Measurements from ENCODE around the gene MAGI1.

The MAGI1 gene

DNA sequence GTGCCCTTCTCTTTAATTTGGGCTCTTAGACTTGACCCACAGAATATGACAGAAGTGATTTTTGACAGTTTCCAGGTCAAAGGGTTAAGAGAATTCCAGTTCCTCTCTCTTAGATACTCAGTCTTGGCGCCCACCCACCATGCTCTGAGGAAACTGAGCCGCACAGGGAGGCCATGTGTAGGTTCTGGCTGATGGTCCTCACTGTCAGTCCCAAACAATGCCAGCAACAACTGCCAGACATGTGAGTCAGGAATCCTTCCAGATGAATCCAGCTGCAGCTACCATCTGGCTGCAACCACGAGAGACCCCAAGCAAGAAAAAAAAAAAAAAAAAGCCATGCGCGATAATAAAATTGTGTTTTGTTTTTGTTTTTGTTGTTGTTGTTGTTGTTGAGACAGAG is 326.6 kb downstream of the MAGI1 start:
- DNase-seq (ENCODE audit: low read depth), result no peak

DNA sequence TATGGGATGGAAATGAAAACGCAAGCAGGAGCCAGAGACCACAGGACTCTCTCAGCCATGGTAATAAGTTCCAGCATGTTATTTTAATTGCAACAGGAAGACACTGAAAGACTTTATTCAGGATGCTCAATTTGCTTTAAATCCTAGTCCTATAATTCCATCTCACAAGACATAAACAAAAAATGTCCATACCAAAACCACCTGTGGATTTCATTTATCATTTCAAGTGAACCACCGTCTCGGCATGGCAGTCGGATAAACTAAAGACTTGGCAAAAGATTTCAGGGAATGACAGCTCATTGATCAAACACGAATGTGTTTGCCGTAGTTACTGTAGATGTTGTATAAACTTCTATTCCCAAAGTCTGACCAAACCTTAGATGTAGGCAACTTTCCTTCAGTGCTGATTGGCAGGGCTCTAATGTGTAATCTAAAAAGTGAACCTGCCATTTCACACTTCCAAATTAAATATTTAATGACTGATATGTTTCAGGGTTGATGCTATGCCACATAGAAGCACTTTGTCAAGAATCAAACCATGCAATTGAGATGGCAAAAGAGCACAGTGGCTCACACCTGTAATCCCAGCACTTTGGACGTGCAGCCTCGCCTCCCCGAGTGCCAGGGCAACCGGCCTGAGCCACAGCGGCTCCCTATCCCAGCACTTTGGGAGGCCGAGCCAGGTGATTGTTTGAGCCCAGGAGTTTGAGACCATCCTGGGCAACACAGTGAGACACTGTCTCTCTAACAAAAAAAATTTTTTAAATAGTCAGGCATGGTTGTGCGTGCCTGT is 331.7 kb downstream of the MAGI1 start:
- DNase-seq (ENCODE audit: low read depth), result no peak

GRCh38 chr3:65706301-65706700 is 332.4 kb downstream of the MAGI1 start:
- no peak for DNase-seq (ENCODE audit: low read depth)

GRCh38 chr3:65703820-65704219 is 334.9 kb downstream of the MAGI1 start:
- no peak for DNase-seq (ENCODE audit: low read depth)

GRCh38 chr3:65703026-65703425 is 335.7 kb downstream of the MAGI1 start:
- no peak for DNase-seq (ENCODE audit: low read depth)

DNA sequence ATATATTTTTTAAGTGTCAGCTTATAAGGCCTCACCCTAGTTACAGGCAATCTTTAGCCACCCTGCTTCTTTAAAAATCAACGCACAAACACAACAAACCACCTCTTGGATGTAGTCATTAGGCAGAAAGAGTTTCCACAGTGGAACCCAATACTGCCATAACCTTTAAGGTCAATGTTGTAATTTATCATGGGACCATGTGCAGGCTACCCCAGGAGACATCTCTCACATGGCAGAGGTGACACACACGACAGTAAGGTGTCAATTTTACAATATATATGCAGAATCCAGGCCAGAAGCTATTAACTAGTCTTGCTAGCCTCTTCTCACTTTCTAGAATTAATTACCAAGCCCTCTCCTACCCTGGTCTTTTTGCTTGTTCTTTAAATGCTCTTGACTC is 336.5 kb downstream of the MAGI1 start:
- DNase-seq (ENCODE audit: low read depth), result no peak

DNA sequence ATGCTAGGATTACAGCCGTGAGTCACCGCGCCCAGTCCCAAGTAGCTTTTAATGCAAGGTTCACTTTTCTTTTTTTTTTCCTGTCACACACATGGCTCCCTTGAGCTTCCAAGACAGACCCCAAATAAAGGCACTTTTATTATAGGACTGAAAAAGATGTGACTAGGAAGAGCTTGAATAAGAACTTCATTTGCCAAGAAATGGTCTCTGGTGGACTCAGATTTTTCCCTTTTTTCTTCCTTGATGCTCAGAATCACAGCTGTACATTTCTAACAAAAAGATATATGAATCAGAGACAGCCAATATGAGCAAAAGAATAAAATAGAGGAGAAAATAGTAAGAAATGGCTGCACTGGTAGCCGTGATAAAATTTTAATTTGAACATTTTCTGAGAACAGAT is 337.2 kb downstream of the MAGI1 start:
- DNase-seq (ENCODE audit: low read depth), result no peak

- no peak for DNase-seq (ENCODE audit: low read depth)
Observed at GRCh38 chr3:65689436-65689835, 349.3 kb downstream of the MAGI1 start.

- no peak for DNase-seq (ENCODE audit: low read depth)
Observed at GRCh38 chr3:65687741-65688140, 351.0 kb downstream of the MAGI1 start.

- no peak for DNase-seq (ENCODE audit: low read depth)
Observed at GRCh38 chr3:65685621-65686235, 353.0 kb downstream of the MAGI1 start.

DNA sequence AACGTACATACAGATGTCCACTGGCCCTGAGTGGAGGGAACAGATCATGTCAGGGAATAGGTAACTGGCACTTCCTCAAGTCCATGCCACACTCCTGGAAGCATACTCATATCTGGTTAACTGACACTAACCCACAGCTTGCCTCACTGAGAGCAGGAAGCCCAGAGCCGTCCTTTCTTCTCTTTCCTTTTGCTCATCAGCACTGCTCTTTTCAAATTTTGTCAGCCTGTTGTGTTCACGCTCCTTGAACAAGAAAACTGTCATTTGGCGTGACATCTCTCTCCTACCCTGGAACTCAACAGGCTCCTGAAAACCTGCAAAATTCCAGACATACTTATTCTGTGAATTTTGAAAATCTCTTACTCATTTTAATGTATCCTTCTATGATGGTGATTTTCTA is 360.2 kb downstream of the MAGI1 start:
- DNase-seq (ENCODE audit: low read depth), result no peak

DNA sequence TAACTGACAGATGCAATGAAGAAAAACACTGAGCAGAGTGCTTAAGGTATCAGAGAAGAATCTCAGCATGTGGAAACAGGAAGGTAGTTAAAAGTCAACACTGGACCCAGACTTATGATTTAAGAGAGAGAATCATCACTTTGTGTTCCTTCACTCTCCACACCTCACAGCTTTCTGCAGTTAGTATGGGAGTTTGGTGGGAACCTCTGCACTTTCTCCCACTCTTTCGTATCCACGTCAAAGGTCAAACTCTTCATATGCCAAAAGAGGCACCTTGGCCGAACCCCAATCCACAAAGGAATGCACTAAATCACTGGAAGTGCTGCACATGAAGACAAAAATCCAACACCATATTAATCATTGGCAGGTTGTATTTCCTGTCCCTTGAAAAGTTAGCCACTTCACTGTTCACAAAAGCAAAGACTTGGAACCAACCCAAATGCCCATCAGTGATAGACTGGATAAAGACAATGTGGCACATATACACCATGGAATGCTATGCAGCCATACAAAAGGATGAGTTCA is 361.2 kb downstream of the MAGI1 start:
- DNase-seq (ENCODE audit: low read depth), result no peak

GRCh38 chr3:65676580-65676979 is 362.1 kb downstream of the MAGI1 start:
- no peak for DNase-seq (ENCODE audit: low read depth)

DNA sequence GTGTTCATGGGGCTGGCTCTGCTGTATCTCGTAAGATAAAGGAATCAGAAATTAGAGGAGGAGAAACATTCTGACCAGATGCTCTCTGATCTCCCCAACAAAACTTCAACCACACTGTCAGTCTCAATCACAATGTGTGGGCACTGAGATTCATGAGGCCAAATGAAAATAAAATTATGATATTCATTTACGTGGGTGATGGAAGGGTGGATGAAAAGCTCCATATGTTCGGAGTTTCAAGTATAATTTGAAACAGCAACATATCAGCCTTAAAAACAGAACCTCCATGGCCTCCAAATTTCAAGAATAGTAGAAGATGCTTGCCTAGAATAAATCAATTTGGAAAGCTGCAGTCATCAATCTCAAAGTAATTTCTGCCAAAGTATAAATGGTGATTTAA is 363.7 kb downstream of the MAGI1 start:
- no peak for DNase-seq (ENCODE audit: low read depth)

- no peak for DNase-seq (ENCODE audit: low read depth)
Observed at GRCh38 chr3:65674226-65674625, 364.5 kb downstream of the MAGI1 start.

DNA sequence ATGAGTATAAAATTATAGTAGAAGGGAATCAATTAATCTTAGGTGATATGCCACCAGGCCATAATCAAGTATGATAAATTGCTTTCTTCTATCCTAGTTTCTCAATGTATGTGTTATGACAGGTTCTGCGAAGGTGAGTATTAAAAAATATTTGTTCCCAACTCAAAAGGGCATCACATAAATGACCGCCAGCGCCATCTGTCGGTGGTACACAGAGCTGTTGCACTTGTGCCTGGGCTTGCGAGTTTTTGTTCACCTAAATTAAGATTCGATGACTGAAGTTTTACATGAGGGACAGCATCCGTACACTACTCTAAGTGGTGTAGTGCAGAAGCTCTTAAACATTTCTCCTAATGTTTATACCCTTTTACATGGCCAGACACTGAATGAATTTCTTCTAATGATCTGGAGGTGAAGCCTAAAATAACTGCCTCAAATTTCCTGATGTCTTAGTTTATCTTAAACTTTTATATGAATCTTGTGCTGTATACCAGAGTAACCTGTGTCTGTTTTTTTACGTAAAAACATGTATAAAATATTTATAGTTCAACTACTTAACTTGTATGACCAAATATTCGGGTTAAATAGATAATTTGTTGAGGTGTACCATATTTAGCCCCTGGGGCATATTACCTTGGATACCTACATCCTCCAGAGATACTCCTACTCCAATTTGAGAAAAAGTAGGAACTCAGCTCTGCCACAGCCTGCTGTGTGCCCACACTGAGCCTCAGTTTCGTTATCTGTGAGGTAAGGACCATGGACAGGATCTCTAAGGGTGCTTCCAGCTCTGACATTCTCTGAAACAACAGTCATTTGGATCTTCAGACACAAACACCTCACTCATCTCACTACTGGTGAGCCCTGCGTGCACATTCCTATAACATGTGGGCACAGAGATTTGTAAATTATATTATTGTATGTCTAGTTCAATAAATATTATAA is 365.6 kb downstream of the MAGI1 start:
- DNase-seq (ENCODE audit: low read depth), result no peak

- DNase-seq (ENCODE audit: low read depth), result no peak
Observed at GRCh38 chr3:65672061-65672460, 366.7 kb downstream of the MAGI1 start.

DNA sequence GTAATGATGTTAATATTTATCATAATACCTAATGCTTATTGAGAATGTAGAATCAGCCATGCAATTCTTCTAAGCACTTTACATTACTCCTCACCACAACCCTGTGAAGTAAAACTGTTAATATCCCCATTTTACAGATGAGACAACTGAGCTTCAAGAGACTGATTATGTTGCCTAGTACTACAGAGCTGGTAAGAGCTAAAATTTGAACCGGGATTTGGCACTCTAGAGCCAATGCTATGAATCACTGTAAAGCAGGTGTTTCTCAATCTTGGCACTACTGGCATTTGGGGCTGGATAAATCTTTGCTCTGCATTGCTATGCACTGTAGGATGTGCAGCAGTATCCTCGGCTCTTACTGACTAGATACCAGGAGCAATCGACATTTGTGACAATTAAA is 367.7 kb downstream of the MAGI1 start:
- DNase-seq (ENCODE audit: low read depth), result no peak

- DNase-seq (ENCODE audit: low read depth), result no peak
Observed at GRCh38 chr3:65669163-65669875, 369.4 kb downstream of the MAGI1 start.

DNA sequence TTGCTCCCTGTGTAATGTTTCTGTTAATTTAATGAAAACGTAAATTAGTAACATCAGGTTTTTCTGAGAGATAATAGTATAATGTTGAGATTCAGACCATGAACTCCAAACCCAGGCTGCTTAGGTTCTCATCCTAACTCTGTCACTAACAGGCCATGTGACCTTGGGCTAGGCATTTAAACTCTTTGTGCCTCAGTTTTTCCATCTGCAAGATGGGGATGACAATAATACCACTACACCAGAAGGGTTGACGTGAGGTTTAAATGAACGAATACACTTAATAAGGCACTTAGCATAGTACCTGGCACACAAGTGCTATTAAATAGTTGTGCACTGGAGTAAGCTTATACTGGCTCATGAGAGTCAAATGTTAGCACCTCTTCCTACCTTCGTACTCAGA is 370.8 kb downstream of the MAGI1 start:
- DNase-seq (ENCODE audit: low read depth), result no peak

DNA sequence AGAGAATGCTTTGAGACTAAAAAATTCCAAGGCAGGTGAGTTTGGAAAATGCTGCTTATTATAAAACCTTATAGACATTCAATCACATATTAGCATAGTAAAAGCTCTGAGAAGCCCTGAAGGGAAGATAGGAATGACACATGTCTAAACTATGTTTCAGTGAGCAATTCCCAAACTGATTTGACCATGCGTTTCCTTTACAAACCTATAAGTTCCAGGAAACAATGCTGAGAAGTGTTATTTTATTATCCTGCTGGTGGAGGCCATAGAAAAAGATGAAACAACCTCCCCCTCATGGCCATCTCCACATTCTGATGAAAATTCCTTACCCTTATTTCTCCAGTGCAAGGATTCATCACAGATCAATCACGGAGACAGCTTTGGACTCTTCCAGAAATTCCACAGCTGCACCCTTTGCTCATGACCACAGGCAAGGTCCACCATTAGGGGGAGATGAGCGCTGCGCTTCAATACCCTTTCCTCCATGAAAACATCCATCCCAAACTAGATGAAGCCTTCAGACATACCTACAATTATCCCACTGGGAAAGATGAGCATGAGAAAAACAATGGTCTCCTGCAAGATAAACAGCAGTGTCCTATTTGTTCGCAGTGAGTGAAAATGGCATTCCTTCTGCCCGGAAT is 372.1 kb downstream of the MAGI1 start:
- no peak for DNase-seq (ENCODE audit: low read depth)

All from activated T-helper 1 cell treated with Interleukin-2 at 50 U/mL for 16 hours (primary cell).